Measurements from ENCODE around the gene U2AF2. TPM values are rescaled to one million over a fixed set of nuclear protein-coding genes. Genes with fewer than 3 reads are reported as not detected.
"Not testable (repeated sequence)": the region's sequence is repeated elsewhere in the genome, so short reads cannot be mapped to it uniquely, and the experiment has no call there.

Gene U2AF2
- total RNA-seq, 2 experiments from 2014 or later = 284 to 324 TPM

- Mint-ChIP-seq H3K4me1 (no peaks in the 10 kb centered on the region), H3K36me3 (no peaks in the 10 kb centered on the region), H3K27me3 (peaks cover 6% of the 10 kb centered on the region), H3K9me3 (ENCODE audit: low read depth) (peaks cover 6% of the 10 kb centered on the region), H3K27ac (no peak overlapping the region), H3K4me3 (no peak overlapping the region)
- ATAC-seq (no peak), DNase-seq (no peak)
- CTCF ChIA-PET = no interaction called here
Measured at GRCh38 chr19:55716531-55716930, 61.7 kb downstream of the U2AF2 start.

- H3K27ac Mint-ChIP-seq = no peak overlapping the region
- no peaks in the 10 kb centered on the region for H3K36me3 Mint-ChIP-seq
- H3K27me3 Mint-ChIP-seq = peaks cover 6% of the 10 kb centered on the region
- H3K4me1 Mint-ChIP-seq = no peaks in the 10 kb centered on the region
- no peak for ATAC-seq
- CTCF ChIA-PET = no interaction called here
- no peak for DNase-seq
- peaks cover 10% of the 10 kb centered on the region for H3K9me3 Mint-ChIP-seq (ENCODE audit: low read depth)
- H3K4me3 Mint-ChIP-seq = no peak overlapping the region
Measured at GRCh38 chr19:55717251-55717650, 62.4 kb downstream of the U2AF2 start.

GRCh38 chr19:55717879-55718711 is 63.3 kb downstream of the U2AF2 start:
- H3K4me1 Mint-ChIP-seq, CTCF ChIA-PET, H3K4me3 Mint-ChIP-seq, ATAC-seq, H3K36me3 Mint-ChIP-seq, H3K27me3 Mint-ChIP-seq, H3K27ac Mint-ChIP-seq, DNase-seq: not testable (repeated sequence)
- H3K9me3 Mint-ChIP-seq (ENCODE audit: low read depth) = peaks cover 12% of the 10 kb centered on the region

- peaks cover 6% of the 10 kb centered on the region for H3K27me3 Mint-ChIP-seq
- no peak overlapping the region for H3K27ac Mint-ChIP-seq
- no peaks in the 10 kb centered on the region for H3K36me3 Mint-ChIP-seq
- CTCF ChIA-PET = no interaction called here
- DNase-seq (no peak), ATAC-seq (no peak)
- no peaks in the 10 kb centered on the region for H3K4me1 Mint-ChIP-seq
- peaks cover 12% of the 10 kb centered on the region for H3K9me3 Mint-ChIP-seq (ENCODE audit: low read depth)
- H3K4me3 Mint-ChIP-seq = no peak overlapping the region
Measured at GRCh38 chr19:55720214-55720746, 65.4 kb downstream of the U2AF2 start.

GRCh38 chr19:55720801-55721200 is 66.0 kb downstream of the U2AF2 start:
- DNase-seq = no peak
- no peak for ATAC-seq
- H3K36me3 Mint-ChIP-seq = no peaks in the 10 kb centered on the region
- H3K4me3 Mint-ChIP-seq = no peak overlapping the region
- peaks cover 6% of the 10 kb centered on the region for H3K27me3 Mint-ChIP-seq
- H3K9me3 Mint-ChIP-seq (ENCODE audit: low read depth) = peaks cover 12% of the 10 kb centered on the region
- no peaks in the 10 kb centered on the region for H3K4me1 Mint-ChIP-seq
- CTCF ChIA-PET = no interaction called here
- H3K27ac Mint-ChIP-seq = no peak overlapping the region

- no peaks in the 10 kb centered on the region for H3K36me3 Mint-ChIP-seq
- DNase-seq (no peak), ATAC-seq (no peak)
- H3K27ac Mint-ChIP-seq = no peak overlapping the region
- no peak overlapping the region for H3K4me3 Mint-ChIP-seq
- H3K4me1 Mint-ChIP-seq = no peaks in the 10 kb centered on the region
- H3K9me3 Mint-ChIP-seq (ENCODE audit: low read depth) = peaks cover 12% of the 10 kb centered on the region
- CTCF ChIA-PET = no interaction called here
- H3K27me3 Mint-ChIP-seq = peaks cover 8% of the 10 kb centered on the region
Measured at GRCh38 chr19:55723491-55723890, 68.7 kb downstream of the U2AF2 start.

Other genes with a start within 250 kb of the U2AF2 start
- 100 to 1,000 TPM; 311 to 421 TPM for gene UBE2S, start 247.2 kb upstream of the U2AF2 start, total RNA-seq
- gene SHISA7, start 211.7 kb upstream of the U2AF2 start, total RNA-seq = not detected
- 10 to 100 TPM; 28.2 to 35.7 TPM for gene ISOC2, start 193.4 kb upstream of the U2AF2 start, total RNA-seq
- gene C19orf85, start 190.3 kb upstream of the U2AF2 start, total RNA-seq = not detected
- gene ZNF628, start 178.4 kb upstream of the U2AF2 start, total RNA-seq = 1 to 10 TPM; 8.8 to 8.9 TPM
- 10 to 100 TPM; 14.6 to 23.2 TPM for gene NAT14, start 169.8 kb upstream of the U2AF2 start, total RNA-seq
- gene SSC5D, start 166.6 kb upstream of the U2AF2 start, total RNA-seq = under 1 TPM; 0.68 to 0.79 TPM
- not detected for gene SBK2, start 117.9 kb upstream of the U2AF2 start, total RNA-seq
- gene SBK3, start 109.5 kb upstream of the U2AF2 start, total RNA-seq = not detected
- gene ZNF579, start 74.2 kb upstream of the U2AF2 start, total RNA-seq = 1 to 10 TPM; 5.6 to 7.5 TPM
- gene FIZ1, start 55.5 kb upstream of the U2AF2 start, total RNA-seq = 10 to 100 TPM; 13.0 to 15.7 TPM
- 10 to 100 TPM; 26.5 to 30.2 TPM for gene ZNF524, start 54.7 kb upstream of the U2AF2 start, total RNA-seq
- gene ZNF865, start 49.4 kb upstream of the U2AF2 start, total RNA-seq = 10 to 100 TPM; 14.4 to 16.7 TPM
- gene ZNF784, start 30.5 kb upstream of the U2AF2 start, total RNA-seq = 1 to 10 TPM; 5.1 to 7.3 TPM
- 10 to 100 TPM; 33.1 to 33.7 TPM for gene ZNF580, start 14.0 kb upstream of the U2AF2 start, total RNA-seq
- 10 to 100 TPM; 23.7 to 25.4 TPM for gene ZNF581, start 11.4 kb upstream of the U2AF2 start, total RNA-seq
- gene CCDC106, start 6.8 kb upstream of the U2AF2 start, total RNA-seq = 1 to 10 TPM; 5.9 TPM
- 10 to 100 TPM; 55.7 to 63.7 TPM for gene EPN1, start 20.2 kb downstream of the U2AF2 start, total RNA-seq
- not detected for gene NLRP9, start 83.4 kb downstream of the U2AF2 start, total RNA-seq
- gene RFPL4A, start 104.1 kb downstream of the U2AF2 start, total RNA-seq = not detected
- gene RFPL4AL1, start 114.1 kb downstream of the U2AF2 start, total RNA-seq = not detected
- not detected for gene NLRP11, start 177.0 kb downstream of the U2AF2 start, total RNA-seq
- not detected for gene NLRP4, start 181.5 kb downstream of the U2AF2 start, total RNA-seq

Measured in activated CD8-positive, alpha-beta memory T cell treated with anti-CD3 and anti-CD28 coated beads, Interleukin-2, amount 10 ng/mL, durations not matched to agents 7 days and 5 days (primary cell).